Neural crest cell (in vitro differentiated cells): Measurements from ENCODE around the gene COL25A1. TPM values are rescaled to one million over a fixed set of nuclear protein-coding genes. Genes with fewer than 3 reads are reported as not detected.

Experiments used
- DNase-seq: peaks from one replicate; pipeline ENCODE4 v3.0.0; 2021; ENCODE audit warnings: low read depth, mixed read lengths, low spot score
- H3K27ac Mint-ChIP-seq: one replicate; pipeline ENCODE4 v1.8.0; 2021; ENCODE audit warnings: mild to moderate bottlenecking, mixed read lengths; ENCODE audit not compliant: unreplicated experiment
- H3K27me3 Mint-ChIP-seq: 2 replicates; pipeline ENCODE4 v1.8.0; 2021; ENCODE audit warnings: low read depth, mild to moderate bottlenecking, mixed read lengths
- H3K36me3 Mint-ChIP-seq: 2 replicates; pipeline ENCODE4 v1.8.0; 2021; ENCODE audit warnings: low read depth, mild to moderate bottlenecking, mixed read lengths
- H3K4me1 Mint-ChIP-seq: 2 replicates; pipeline ENCODE4 v1.8.0; 2021; ENCODE audit warnings: mixed read lengths
- H3K4me3 Mint-ChIP-seq: one replicate; pipeline ENCODE4 v1.8.0; 2021; ENCODE audit warnings: mild to moderate bottlenecking, mixed read lengths
- H3K9me3 Mint-ChIP-seq: 2 replicates; pipeline ENCODE4 v1.8.0; 2021; ENCODE audit warnings: mixed read lengths
- total RNA-seq: library from RNA; stranded (reverse); gene quantifications from 2 replicates; pipeline ENCODE4 v1.2.1, GENCODE V29; 2021
- TF ChIP-seq, protein P1 (sequence below): fragments of 200-600 bp; sonication (generic); conservative IDR thresholded peaks from 2 replicates; pipeline ENCODE4 v1.5.0; 2021; ENCODE audit warnings: antibody characterized with exemption, mild to moderate bottlenecking

Gene COL25A1
- total RNA-seq, 1 donor from 2014 or later = 39.3 TPM

DNA sequence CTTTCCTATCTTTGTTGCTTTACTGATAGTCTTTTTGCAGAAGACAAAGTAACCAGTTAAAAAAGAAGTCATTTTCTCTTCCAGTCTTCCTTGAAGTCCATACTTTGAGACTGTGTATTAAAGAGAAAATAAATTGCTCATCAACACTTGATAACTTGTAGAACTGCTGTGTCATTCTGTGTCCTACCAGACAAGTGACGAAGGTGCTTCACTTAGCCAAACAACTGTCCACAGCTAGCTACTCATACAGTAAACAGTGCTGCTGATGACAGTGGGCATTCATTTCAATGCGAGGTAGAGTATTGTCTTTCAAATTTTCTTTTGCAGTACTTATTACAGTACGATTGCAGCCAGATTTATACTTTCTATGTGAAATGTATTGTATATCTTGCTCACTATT is 11.5 kb downstream of the COL25A1 start:
- H3K36me3 Mint-ChIP-seq = peaks cover 2% of the 10 kb centered on the region
- H3K4me1 Mint-ChIP-seq = peaks cover 25% of the 10 kb centered on the region
- H3K27me3 Mint-ChIP-seq = no peaks in the 10 kb centered on the region
- TF ChIP-seq, protein P1, sequence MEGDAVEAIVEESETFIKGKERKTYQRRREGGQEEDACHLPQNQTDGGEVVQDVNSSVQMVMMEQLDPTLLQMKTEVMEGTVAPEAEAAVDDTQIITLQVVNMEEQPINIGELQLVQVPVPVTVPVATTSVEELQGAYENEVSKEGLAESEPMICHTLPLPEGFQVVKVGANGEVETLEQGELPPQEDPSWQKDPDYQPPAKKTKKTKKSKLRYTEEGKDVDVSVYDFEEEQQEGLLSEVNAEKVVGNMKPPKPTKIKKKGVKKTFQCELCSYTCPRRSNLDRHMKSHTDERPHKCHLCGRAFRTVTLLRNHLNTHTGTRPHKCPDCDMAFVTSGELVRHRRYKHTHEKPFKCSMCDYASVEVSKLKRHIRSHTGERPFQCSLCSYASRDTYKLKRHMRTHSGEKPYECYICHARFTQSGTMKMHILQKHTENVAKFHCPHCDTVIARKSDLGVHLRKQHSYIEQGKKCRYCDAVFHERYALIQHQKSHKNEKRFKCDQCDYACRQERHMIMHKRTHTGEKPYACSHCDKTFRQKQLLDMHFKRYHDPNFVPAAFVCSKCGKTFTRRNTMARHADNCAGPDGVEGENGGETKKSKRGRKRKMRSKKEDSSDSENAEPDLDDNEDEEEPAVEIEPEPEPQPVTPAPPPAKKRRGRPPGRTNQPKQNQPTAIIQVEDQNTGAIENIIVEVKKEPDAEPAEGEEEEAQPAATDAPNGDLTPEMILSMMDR = no peak
- DNase-seq = no peak
- no peak overlapping the region for H3K4me3 Mint-ChIP-seq
- H3K9me3 Mint-ChIP-seq = no peaks in the 10 kb centered on the region
- H3K27ac Mint-ChIP-seq = no peak overlapping the region

DNA sequence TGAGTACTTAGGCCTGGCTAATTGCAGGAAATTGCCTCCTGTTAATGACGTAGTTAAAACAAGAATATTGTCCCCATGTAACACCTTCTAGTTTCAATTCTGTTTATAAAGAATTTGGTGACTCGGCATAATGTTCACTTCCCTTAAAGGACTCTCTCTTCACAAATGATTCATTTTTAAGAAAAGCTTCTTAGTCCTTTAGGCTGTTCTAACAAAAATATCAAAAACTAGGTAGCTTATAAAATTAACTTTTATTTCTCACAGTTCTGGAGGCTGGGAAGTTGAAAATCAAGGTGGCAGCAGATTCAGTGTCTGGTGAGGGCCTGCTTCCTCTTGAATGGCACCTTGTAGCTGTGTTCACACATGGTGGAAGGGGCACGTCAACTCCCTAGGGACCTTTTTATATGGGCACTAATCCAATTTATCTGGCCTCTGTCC is 23.8 kb downstream of the COL25A1 start:
- peaks cover 6% of the 10 kb centered on the region for H3K36me3 Mint-ChIP-seq
- no peak for DNase-seq
- TF ChIP-seq, protein P1 = no peak
- H3K4me3 Mint-ChIP-seq = no peak overlapping the region
- peaks cover 2% of the 10 kb centered on the region for H3K9me3 Mint-ChIP-seq
- peaks cover 6% of the 10 kb centered on the region for H3K27me3 Mint-ChIP-seq
- peaks cover 51% of the 10 kb centered on the region for H3K4me1 Mint-ChIP-seq
- H3K27ac Mint-ChIP-seq = no peak overlapping the region

GRCh38 chr4:109276482-109277095 is 25.9 kb downstream of the COL25A1 start:
- H3K36me3 Mint-ChIP-seq = peaks cover 11% of the 10 kb centered on the region
- H3K27ac Mint-ChIP-seq = peak overlapping the region; percentile 64
- TF ChIP-seq, protein P1 = no peak
- DNase-seq = no peak
- H3K27me3 Mint-ChIP-seq = peaks cover 9% of the 10 kb centered on the region
- peaks cover 48% of the 10 kb centered on the region for H3K4me1 Mint-ChIP-seq
- H3K9me3 Mint-ChIP-seq = peaks cover 2% of the 10 kb centered on the region
- H3K4me3 Mint-ChIP-seq = peak overlapping the region; percentile 15

- Mint-ChIP-seq H3K27ac (peak overlapping the region; percentile 92), H3K4me1 (peaks cover 48% of the 10 kb centered on the region), H3K36me3 (peaks cover 11% of the 10 kb centered on the region), H3K27me3 (peaks cover 9% of the 10 kb centered on the region), H3K4me3 (peak overlapping the region; percentile 74), H3K9me3 (peaks cover 2% of the 10 kb centered on the region)
- peak; percentile 19 for DNase-seq
- TF ChIP-seq, protein P1 = no peak
These were observed 27.3 kb downstream of the COL25A1 start for GRCh38 chr4:109275066-109275745.

DNA sequence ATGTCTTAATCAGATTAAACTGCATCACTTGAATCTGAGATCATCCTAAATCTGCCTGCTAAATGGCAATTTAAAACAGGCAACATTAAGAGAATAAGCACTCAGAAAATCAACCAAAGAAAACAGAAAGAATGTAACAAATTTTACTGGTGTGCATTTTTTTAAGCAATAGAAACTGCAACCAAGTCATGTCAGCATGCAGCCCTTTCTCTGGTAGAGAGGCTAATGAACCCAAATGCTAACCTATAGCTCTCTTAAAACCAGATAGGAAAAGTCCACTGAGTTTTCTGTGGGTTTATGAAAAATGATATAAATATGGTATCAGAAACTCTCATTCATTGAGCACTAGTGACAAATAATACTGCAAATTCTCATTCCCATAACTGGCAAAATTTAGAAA is 35.6 kb downstream of the COL25A1 start:
- H3K4me1 Mint-ChIP-seq = peaks cover 44% of the 10 kb centered on the region

More for the DNA sequence above, 35.6 kb downstream of the COL25A1 start:
- Mint-ChIP-seq H3K27me3 (no peaks in the 10 kb centered on the region), H3K27ac (no peak overlapping the region), H3K9me3 (no peaks in the 10 kb centered on the region), H3K4me3 (no peak overlapping the region), H3K36me3 (peaks cover 5% of the 10 kb centered on the region)
- no peak for DNase-seq
- TF ChIP-seq, protein P1 = no peak
